Muscle layer of duodenum (tissue), 2 donors: ENCODE results near the gene CNPY3.
"Not testable (repeated sequence)": the region's sequence is repeated elsewhere in the genome, so short reads cannot be mapped to it uniquely, and the experiment has no call there.

ENCODE experiments used
- H3K27ac ChIP-seq: one replicate; pipeline ENCODE4 v1.7.0; 2013; ENCODE audit warnings: mild to moderate bottlenecking, low read length
- H3K27me3 ChIP-seq: one replicate; pipeline ENCODE4 v1.7.0; 2013; ENCODE audit warnings: low read depth, mild to moderate bottlenecking, control low read depth, low read length
- H3K36me3 ChIP-seq, 2 donors: one replicate each; pipeline ENCODE4 v1.7.0; 2013; ENCODE audit warnings: low read length in 2 of 2, control low read depth in 1 of 2, mild to moderate bottlenecking in 1 of 2; ENCODE audit not compliant: insufficient read depth in 2 of 2, control insufficient read depth in 1 of 2
- H3K4me1 ChIP-seq, 2 donors: one replicate each; pipeline ENCODE4 v1.7.0; 2013; ENCODE audit warnings: low read length in 2 of 2, mild to moderate bottlenecking in 2 of 2, control low read depth in 1 of 2, moderate library complexity in 1 of 2; ENCODE audit not compliant: insufficient read depth in 2 of 2, control insufficient read depth in 1 of 2
- H3K4me3 ChIP-seq, 2 donors: one replicate each; pipeline ENCODE4 v1.7.0; 2013; ENCODE audit warnings: low read length in 2 of 2, low read depth in 1 of 2, mild to moderate bottlenecking in 1 of 2
- H3K9me3 ChIP-seq, 2 donors: one replicate each; pipeline ENCODE4 v1.7.0; 2013; ENCODE audit warnings: low read length in 2 of 2, control low read depth in 1 of 2, mild to moderate bottlenecking in 1 of 2; ENCODE audit not compliant: control insufficient read depth in 1 of 2
- donor health status: healthy.

CNPY3 gene

GRCh38 chr6:42928986-42929820, at the start of gene CNPY3:
CNPY3 (plus strand) TSS chr6:42929480; CDS start chr6:42929571, 91 bp downstream.
- peaks cover 2 to 7% of the 10 kb centered on the region in 2 donors for H3K36me3 ChIP-seq
- H3K27me3 ChIP-seq, result no peaks in the 10 kb centered on the region
- peaks cover 10 to 27% of the 10 kb centered on the region in 2 donors for H3K4me1 ChIP-seq
- peak within 1 kb of the TSS; percentile 94 for H3K27ac ChIP-seq
- peak within 1 kb of the TSS; percentile 70 to 81 for H3K4me3 ChIP-seq
- H3K9me3 ChIP-seq, result no peaks in the 10 kb centered on the region

GRCh38 chr6:42880240-42880817, 49.0 kb upstream of the CNPY3 start:
- Histone ChIP-seq H3K4me3 (peak overlapping the region; percentile 73 to 100), H3K27ac (peak overlapping the region; percentile 98), H3K4me1 (peaks cover 0 to 10% of the 10 kb centered on the region in 2 donors), H3K36me3 (peaks cover 16 to 25% of the 10 kb centered on the region in 2 donors)
- not testable (repeated sequence) for H3K27me3 ChIP-seq, H3K9me3 ChIP-seq

GRCh38 chr6:42880871-42881270, 48.4 kb upstream of the CNPY3 start:
- Histone ChIP-seq H3K4me1 (peaks cover 0 to 10% of the 10 kb centered on the region in 2 donors), H3K27ac (peak overlapping the region; percentile 98), H3K4me3 (peak overlapping the region; percentile 73 to 100), H3K36me3 (peaks cover 21 to 31% of the 10 kb centered on the region in 2 donors)
- not testable (repeated sequence) for H3K9me3 ChIP-seq, H3K27me3 ChIP-seq

- Histone ChIP-seq H3K36me3 (peaks cover 23 to 46% of the 10 kb centered on the region in 2 donors), H3K27me3 (no peaks in the 10 kb centered on the region), H3K4me1 (peaks cover 0 to 11% of the 10 kb centered on the region in 2 donors), H3K4me3 (no peak overlapping the region), H3K9me3 (no peaks in the 10 kb centered on the region), H3K27ac (no peak overlapping the region)
Observed at GRCh38 chr6:42885702-42886101, 43.6 kb upstream of the CNPY3 start.

GRCh38 chr6:42888201-42888600, 41.1 kb upstream of the CNPY3 start:
- Histone ChIP-seq H3K4me1 (peaks cover 0 to 10% of the 10 kb centered on the region in 2 donors), H3K36me3 (peaks cover 23 to 40% of the 10 kb centered on the region in 2 donors)
- not testable (repeated sequence) for H3K27me3 ChIP-seq, H3K9me3 ChIP-seq, H3K4me3 ChIP-seq, H3K27ac ChIP-seq

- no peaks in the 10 kb centered on the region for H3K27me3 ChIP-seq
- peaks cover 10 to 24% of the 10 kb centered on the region in 2 donors for H3K36me3 ChIP-seq
- peaks cover 0 to 10% of the 10 kb centered on the region in 2 donors for H3K4me1 ChIP-seq
- H3K4me3 ChIP-seq, result peak overlapping the region; percentile 88 to 98
- no peaks in the 10 kb centered on the region for H3K9me3 ChIP-seq
- peak overlapping the region; percentile 88 for H3K27ac ChIP-seq
Observed at GRCh38 chr6:42889815-42890214, 39.5 kb upstream of the CNPY3 start.

- Histone ChIP-seq H3K36me3 (peaks cover 5 to 18% of the 10 kb centered on the region in 2 donors), H3K27ac (peak overlapping the region; percentile 88)
Observed at GRCh38 chr6:42890311-42891198, 38.7 kb upstream of the CNPY3 start.

GRCh38 chr6:42891199-42891722, 38.0 kb upstream of the CNPY3 start:
- peak overlapping the region; percentile 88 to 98 for H3K4me3 ChIP-seq
- H3K9me3 ChIP-seq, result no peaks in the 10 kb centered on the region
- H3K27me3 ChIP-seq, result no peaks in the 10 kb centered on the region
- H3K27ac ChIP-seq, result peak overlapping the region; percentile 88
- peaks cover 0 to 10% of the 10 kb centered on the region in 2 donors for H3K4me1 ChIP-seq
- H3K36me3 ChIP-seq, result peaks cover 0 to 11% of the 10 kb centered on the region in 2 donors

More at GRCh38 chr6:42890311-42891198, 38.7 kb upstream of the CNPY3 start:
- H3K9me3 ChIP-seq, result no peaks in the 10 kb centered on the region
- H3K4me3 ChIP-seq, result peak overlapping the region; percentile 88 to 98
- peaks cover 0 to 10% of the 10 kb centered on the region in 2 donors for H3K4me1 ChIP-seq
- H3K27me3 ChIP-seq, result no peaks in the 10 kb centered on the region

GRCh38 chr6:42894041-42894828, 35.0 kb upstream of the CNPY3 start:
- H3K36me3 ChIP-seq, H3K4me3 ChIP-seq, H3K9me3 ChIP-seq, H3K27me3 ChIP-seq, H3K27ac ChIP-seq: not testable (repeated sequence)
- H3K4me1 ChIP-seq, result peaks cover 0 to 10% of the 10 kb centered on the region in 2 donors

GRCh38 chr6:42896178-42896719, 33.0 kb upstream of the CNPY3 start:
- Histone ChIP-seq H3K27me3 (no peaks in the 10 kb centered on the region), H3K36me3 (no peaks in the 10 kb centered on the region), H3K9me3 (no peaks in the 10 kb centered on the region), H3K4me1 (peaks cover 0 to 5% of the 10 kb centered on the region in 2 donors), H3K27ac (no peak overlapping the region), H3K4me3 (no peak overlapping the region)
